Activated naive CD8-positive, alpha-beta T cell (primary cell): ENCODE data around the gene TOPORS.

Experiments used
- H3K27ac Mint-ChIP-seq: one replicate; pipeline ENCODE4 v1.8.0; 2021; ENCODE audit warnings: mixed read lengths
- H3K27me3 Mint-ChIP-seq: one replicate; pipeline ENCODE4 v1.8.0; 2021; ENCODE audit warnings: mixed read lengths
- H3K36me3 Mint-ChIP-seq: one replicate; pipeline ENCODE4 v1.8.0; 2021; ENCODE audit warnings: mixed read lengths
- H3K4me1 Mint-ChIP-seq: one replicate; pipeline ENCODE4 v1.8.0; 2021; ENCODE audit warnings: low read depth, mixed read lengths
- H3K4me3 Mint-ChIP-seq: one replicate; pipeline ENCODE4 v1.8.0; 2021; ENCODE audit warnings: mild to moderate bottlenecking, mixed read lengths
- H3K9me3 Mint-ChIP-seq: one replicate; pipeline ENCODE4 v1.8.0; 2021; ENCODE audit warnings: low read depth, mixed read lengths

Gene TOPORS

DNA sequence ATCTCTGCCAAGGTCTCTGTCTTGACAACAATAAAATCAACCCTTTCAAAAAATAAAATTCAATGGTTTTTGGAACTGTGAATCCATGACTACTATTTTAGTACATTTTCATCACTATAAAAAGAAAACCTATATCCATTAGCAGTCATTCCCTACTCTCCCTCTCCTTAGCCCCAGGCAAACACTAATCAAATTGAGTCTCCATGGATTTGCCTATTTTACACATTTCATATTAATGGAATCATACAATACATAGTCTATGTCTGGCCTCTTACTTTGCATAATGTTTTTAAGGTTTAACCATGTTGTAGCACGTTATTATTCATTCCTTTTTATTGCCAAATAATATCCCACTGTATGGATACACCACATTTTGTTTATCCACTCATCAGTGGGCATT, 50.5 kb downstream of the TOPORS start:
- Mint-ChIP-seq H3K9me3 (no peaks in the 10 kb centered on the region), H3K4me3 (no peak overlapping the region), H3K4me1 (no peaks in the 10 kb centered on the region), H3K36me3 (peaks cover 19% of the 10 kb centered on the region), H3K27me3 (no peaks in the 10 kb centered on the region), H3K27ac (no peak overlapping the region)

- Mint-ChIP-seq H3K4me1 (no peaks in the 10 kb centered on the region), H3K4me3 (no peak overlapping the region), H3K36me3 (peaks cover 24% of the 10 kb centered on the region), H3K27me3 (no peaks in the 10 kb centered on the region), H3K27ac (no peak overlapping the region), H3K9me3 (no peaks in the 10 kb centered on the region)
Observed at GRCh38 chr9:32500768-32501167, 51.6 kb downstream of the TOPORS start.

GRCh38 chr9:32497921-32498320, 54.5 kb downstream of the TOPORS start:
- H3K4me3 Mint-ChIP-seq, result no peak overlapping the region
- no peaks in the 10 kb centered on the region for H3K4me1 Mint-ChIP-seq
- no peak overlapping the region for H3K27ac Mint-ChIP-seq
- no peaks in the 10 kb centered on the region for H3K9me3 Mint-ChIP-seq
- H3K36me3 Mint-ChIP-seq, result peaks cover 24% of the 10 kb centered on the region
- no peaks in the 10 kb centered on the region for H3K27me3 Mint-ChIP-seq

DNA sequence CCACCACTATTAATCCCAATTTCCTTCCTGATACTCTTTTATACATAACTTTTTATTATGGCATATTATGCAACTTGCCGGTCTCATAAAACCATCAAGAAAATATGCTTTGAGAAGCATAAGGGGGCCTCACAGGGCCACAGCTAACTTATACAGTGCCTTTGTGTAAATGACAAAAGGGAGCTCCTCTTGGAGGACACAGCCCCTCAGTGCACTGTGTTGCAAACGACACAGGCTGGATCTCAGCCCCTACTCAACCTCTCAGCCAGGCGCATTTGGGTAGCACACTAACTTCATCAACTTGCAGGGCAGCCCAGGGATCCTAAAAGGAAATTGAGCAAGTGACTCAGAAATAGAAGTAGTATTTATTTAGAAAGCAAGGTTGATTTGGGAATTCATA, 61.8 kb downstream of the TOPORS start:
- no peaks in the 10 kb centered on the region for H3K4me1 Mint-ChIP-seq

More for the DNA sequence above, 61.8 kb downstream of the TOPORS start:
- peaks cover 12% of the 10 kb centered on the region for H3K36me3 Mint-ChIP-seq
- H3K4me3 Mint-ChIP-seq, result no peak overlapping the region
- H3K27me3 Mint-ChIP-seq, result no peaks in the 10 kb centered on the region
- no peaks in the 10 kb centered on the region for H3K9me3 Mint-ChIP-seq
- H3K27ac Mint-ChIP-seq, result no peak overlapping the region
